Hematopoietic multipotent progenitor cell treated with erythropoietin and hydrocortisone succinate and interleukin-3 and kit ligand, for 15 days (in vitro differentiated cells): Measurements from ENCODE around the gene HDGF.

Source experiments
- DNase-seq: peaks from one replicate; pipeline ENCODE4 v3.0.0-alpha.2; 2015; ENCODE audit warnings: low spot score

HDGF gene

GRCh38 chr1:156698995-156699394, 52.5 kb downstream of the HDGF start:
- no peak for DNase-seq

- DNase-seq, result no peak
Measured at GRCh38 chr1:156697481-156697880, 54.0 kb downstream of the HDGF start.

- no peak for DNase-seq
Measured at GRCh38 chr1:156696755-156697154, 54.7 kb downstream of the HDGF start.

- no peak for DNase-seq
Measured at GRCh38 chr1:156694690-156694962, 56.8 kb downstream of the HDGF start.

GRCh38 chr1:156693848-156694689, 57.4 kb downstream of the HDGF start:
- DNase-seq, result no peak

GRCh38 chr1:156692925-156693847, 58.3 kb downstream of the HDGF start:
- no peak for DNase-seq

GRCh38 chr1:156692441-156692924, 59.0 kb downstream of the HDGF start:
- no peak for DNase-seq
